Ovary (tissue), 9 donors: ENCODE measurements around the gene TAF15. TPM values are rescaled to one million over a fixed set of nuclear protein-coding genes. Genes with fewer than 3 reads are reported as not detected.
A peak's percentile ranks its signal among the peaks of the same experiment; 100 is the strongest.

Experiments
- DNase-seq, 5 donors: peaks; one replicate each; pipeline ENCODE4 v3.0.0-alpha.2; 2019 to 2020
- H3K27ac ChIP-seq, 2 donors: fragments of 200-600 bp; one replicate each; pipeline versions ENCODE4 v1.5.1 to v1.8.0; 2019 to 2022
- H3K27me3 ChIP-seq: fragments of 200-600 bp; one replicate; pipeline ENCODE4 v1.8.0; 2022
- H3K36me3 ChIP-seq: fragments of 200-600 bp; sonication (generic); one replicate; pipeline ENCODE4 v1.5.1; 2019
- H3K4me1 ChIP-seq: one replicate; pipeline ENCODE4 v1.8.1; 2013; ENCODE audit warnings: mild to moderate bottlenecking, moderate library complexity; ENCODE audit not compliant: insufficient read depth
- H3K4me3 ChIP-seq: fragments of 200-600 bp; sonication (generic); one replicate; pipeline ENCODE4 v1.5.1; 2017
- H3K9me3 ChIP-seq, 2 donors: fragments of 200-600 bp in 1 of 2; sonication (generic) in 1 of 2; one replicate each; pipeline versions ENCODE4 v1.5.1 to v1.8.1; 2013 to 2019; ENCODE audit warnings: mild to moderate bottlenecking in 1 of 2, moderate library complexity in 1 of 2
- CTCF ChIP-seq, 3 donors: fragments of 450-650 bp in 2 of 3; fragments of 200-600 bp in 1 of 3; IDR thresholded peaks; one replicate each; pipeline versions ENCODE4 v1.5.1 to v1.8.0; 2016 to 2022; ENCODE audit warnings: antibody characterized with exemption in 3 of 3, mild to moderate bottlenecking in 1 of 3
- EP300 ChIP-seq: sonication (generic); formaldehyde crosslinking; IDR thresholded peaks from one replicate; pipeline ENCODE4 v1.6.1; 2017; ENCODE audit warnings: antibody characterized with exemption
- POLR2A ChIP-seq: fragments of 450-650 bp; IDR thresholded peaks from one replicate; pipeline ENCODE4 v1.6.1; 2017; ENCODE audit warnings: antibody characterized with exemption, mild to moderate bottlenecking, moderate library complexity
- WGBS, 3 donors: extraction: QIAGEN DNeasy Blood & Tissue Kit in 1 of 3; methylation state at CpG; one replicate each; pipeline versions ENCODE4 v1.1.5 to v1.1.7; 2013 to 2017; 5-methylcytosine and 5-hydroxymethylcytosine counted together
- intact Hi-C, 4 donors: fragments of 100-400 bp; cut with DNase I; formaldehyde crosslinking; loops; one replicate each; pipeline versions ENCODE4 v1.11.0 to v1.15.1; 2022 to 2023
- polyA plus RNA-seq, 2 donors: library from polyadenylated mRNA; stranded (reverse); fragments of 200-250 nt in 1 of 2; fragments of 350-450 nt in 1 of 2; fragmentation: Illumina TruSeq in 1 of 2; extraction: RNeasy Lipid Tissue Mini Kit (QIAGEN cat#74804) in 1 of 2; gene quantifications; one replicate each; pipeline ENCODE4 v1.2.3, GENCODE V29; 2013 to 2014
- total RNA-seq, 7 donors: library from RNA; depleted of rRNA in 2 of 7; stranded (reverse); fragments of >200 nt in 2 of 7; fragmentation: NEBNext Ultra II Directional in 3 of 7; extraction: Animal tissue kit (Norgen Biotek cat#: 25700) in 3 of 7; gene quantifications; one replicate each; pipeline versions ENCODE4 v1.1.0 to v1.2.4, GENCODE V29; 2016 to 2023
- donor health status: DM: no; HTN: no; CAD: no; lungs with moderate emphysema.
- donor health status: DM: no; HTN: no; CAD: no.
- donor health status: Bipolar disorder and iron deficiency.
- donor health status: DM: yes; HTN: yes; CAD: no.
- donor health status: DM: no; HTN: no; CAD: no.
- donor health status: DM: yes; HTN: yes; CAD: no.

The TAF15 gene
- total and polyA plus RNA-seq, 9 donors = 30.2 to 223 (median 126) TPM

GRCh38 chr17:35773679-35774425 is 35.4 kb upstream of the TAF15 start:
- no peaks in the 10 kb centered on the region for H3K4me1 ChIP-seq
- no peak for TF ChIP-seq EP300
- no peak for TF ChIP-seq POLR2A
- intact Hi-C loops = no loop called here

GRCh38 chr17:35774499-35774898 is 34.8 kb upstream of the TAF15 start:
- H3K4me3 ChIP-seq = no peak overlapping the region
- peak in 1 of 5 donors; percentile 42 for DNase-seq

More at GRCh38 chr17:35773679-35774425, 35.4 kb upstream of the TAF15 start:
- DNase-seq = no peak
- no peaks in the 10 kb centered on the region for H3K9me3 ChIP-seq
- WGBS, 3 donors = 67 to 79% (median 72%) methylated on average over 10 of the region's 10 CpGs
- no peak overlapping the region for H3K4me3 ChIP-seq
- H3K27ac ChIP-seq = no peak overlapping the region
- H3K27me3 ChIP-seq = no peaks in the 10 kb centered on the region
- H3K36me3 ChIP-seq = no peaks in the 10 kb centered on the region

GRCh38 chr17:35775039-35775438 is 34.2 kb upstream of the TAF15 start:
- no peak overlapping the region for H3K27ac ChIP-seq
- DNase-seq = no peak
- no peaks in the 10 kb centered on the region for H3K36me3 ChIP-seq
- WGBS, 3 donors = 63 to 67% (median 64%) methylated on average over 5 of the region's 5 CpGs
- intact Hi-C loops = no loop called here
- no peak overlapping the region for H3K4me3 ChIP-seq
- no peaks in the 10 kb centered on the region for H3K27me3 ChIP-seq
- H3K4me1 ChIP-seq = no peaks in the 10 kb centered on the region
- no peaks in the 10 kb centered on the region for H3K9me3 ChIP-seq
- TF ChIP-seq POLR2A (no peak), EP300 (no peak), CTCF (IDR thresholded peaks at IDR 0.05) (no peak)

More at GRCh38 chr17:35774499-35774898, 34.8 kb upstream of the TAF15 start:
- H3K27ac ChIP-seq = no peak overlapping the region
- whole genome bisulfite sequencing, 3 donors = 40 to 49% (median 47%) methylated on average over 5 of the region's 5 CpGs
- TF ChIP-seq POLR2A (no peak), CTCF (IDR thresholded peaks at IDR 0.05) (no peak), EP300 (no peak)
- intact Hi-C loops = no loop called here
- no peaks in the 10 kb centered on the region for H3K4me1 ChIP-seq
- H3K9me3 ChIP-seq = no peaks in the 10 kb centered on the region
- H3K27me3 ChIP-seq = no peaks in the 10 kb centered on the region
- no peaks in the 10 kb centered on the region for H3K36me3 ChIP-seq

- H3K36me3 ChIP-seq = no peaks in the 10 kb centered on the region
- H3K9me3 ChIP-seq = no peaks in the 10 kb centered on the region
- H3K4me1 ChIP-seq = no peaks in the 10 kb centered on the region
- no peak overlapping the region for H3K27ac ChIP-seq
- H3K27me3 ChIP-seq = no peaks in the 10 kb centered on the region
- DNase-seq = no peak
- no peak overlapping the region for H3K4me3 ChIP-seq
- intact Hi-C loops = no loop called here
- 77 to 86% (median 81%) methylated on average over 6 of the region's 6 CpGs for WGBS, 3 donors
- TF ChIP-seq CTCF (IDR thresholded peaks at IDR 0.05) (no peak), EP300 (no peak), POLR2A (no peak)
These were observed 33.7 kb upstream of the TAF15 start for GRCh38 chr17:35775583-35775982.

GRCh38 chr17:35778641-35779196 is 30.6 kb upstream of the TAF15 start:
- H3K36me3 ChIP-seq = no peaks in the 10 kb centered on the region
- H3K27me3 ChIP-seq = no peaks in the 10 kb centered on the region
- TF ChIP-seq POLR2A (no peak), CTCF (IDR thresholded peaks at IDR 0.05) (no peak), EP300 (no peak)
- no peak overlapping the region for H3K4me3 ChIP-seq
- H3K4me1 ChIP-seq = no peaks in the 10 kb centered on the region
- H3K27ac ChIP-seq = no peak overlapping the region
- H3K9me3 ChIP-seq = no peaks in the 10 kb centered on the region
- WGBS, 3 donors = 83 to 87% (median 86%) methylated on average over 16 of the region's 16 CpGs
- no peak for DNase-seq
- intact Hi-C loops = no loop called here
